BE2C (cell line): Measurements from ENCODE around the gene PCNT.

Source experiments
- DNase-seq: peaks from one replicate; pipeline ENCODE4 v3.0.0-alpha.2; 2020
- H3K27me3 ChIP-seq: fragments of 250-450 bp; sonication (Bioruptor Pico); 2 replicates; pipeline ENCODE4 v1.5.1; 2020; ENCODE audit warnings: mild to moderate bottlenecking
- H3K36me3 ChIP-seq: fragments of 250-450 bp; sonication (Bioruptor Pico); 2 replicates; pipeline ENCODE4 v1.5.1; 2020; ENCODE audit warnings: mild to moderate bottlenecking
- H3K4me1 ChIP-seq: fragments of 250-450 bp; sonication (Bioruptor Pico); 2 replicates; pipeline ENCODE4 v1.5.1; 2020
- H3K4me3 ChIP-seq: 2 replicates; pipeline ENCODE4 v1.5.1; 2011; ENCODE audit warnings: low read depth, low read length
- H3K9me3 ChIP-seq: fragments of 250-450 bp; sonication (Bioruptor Pico); 2 replicates; pipeline ENCODE4 v1.5.1; 2020
- CTCF ChIP-seq: IDR thresholded peaks from 2 replicates; pipeline ENCODE4 v1.5.1; 2012; ENCODE audit warnings: mild to moderate bottlenecking, low read depth, low read length

The PCNT gene

GRCh38 chr21:46376856-46377453 is 53.0 kb downstream of the PCNT start:
- no peak overlapping the region for H3K4me3 ChIP-seq
- DNase-seq = no peak
- H3K36me3 ChIP-seq = peaks cover 21% of the 10 kb centered on the region
- H3K27me3 ChIP-seq = no peaks in the 10 kb centered on the region
- no peaks in the 10 kb centered on the region for H3K9me3 ChIP-seq
- no peaks in the 10 kb centered on the region for H3K4me1 ChIP-seq
- TF ChIP-seq CTCF = no peak

- Histone ChIP-seq H3K36me3 (peaks cover 18% of the 10 kb centered on the region), H3K9me3 (no peaks in the 10 kb centered on the region), H3K27me3 (no peaks in the 10 kb centered on the region), H3K4me3 (no peak overlapping the region), H3K4me1 (no peaks in the 10 kb centered on the region)
- no peak for DNase-seq
- no peak for TF ChIP-seq CTCF
Observed at GRCh38 chr21:46377789-46378188, 53.8 kb downstream of the PCNT start.

- H3K4me1 ChIP-seq = no peaks in the 10 kb centered on the region
- no peak for DNase-seq
- no peaks in the 10 kb centered on the region for H3K9me3 ChIP-seq
- no peaks in the 10 kb centered on the region for H3K27me3 ChIP-seq
- TF ChIP-seq CTCF = no peak
- H3K4me3 ChIP-seq = no peak overlapping the region
- H3K36me3 ChIP-seq = peaks cover 18% of the 10 kb centered on the region
Observed at GRCh38 chr21:46379105-46379504, 55.1 kb downstream of the PCNT start.

- no peak for TF ChIP-seq CTCF
- no peak for DNase-seq
Observed at GRCh38 chr21:46379691-46380090, 55.7 kb downstream of the PCNT start.

GRCh38 chr21:46381541-46381940 is 57.6 kb downstream of the PCNT start:
- no peaks in the 10 kb centered on the region for H3K27me3 ChIP-seq
- H3K9me3 ChIP-seq = no peaks in the 10 kb centered on the region
- DNase-seq = no peak
- no peak overlapping the region for H3K4me3 ChIP-seq
- no peak for TF ChIP-seq CTCF
- H3K4me1 ChIP-seq = peaks cover 9% of the 10 kb centered on the region
- H3K36me3 ChIP-seq = peaks cover 35% of the 10 kb centered on the region

More at GRCh38 chr21:46379691-46380090, 55.7 kb downstream of the PCNT start:
- Histone ChIP-seq H3K36me3 (peaks cover 20% of the 10 kb centered on the region), H3K4me3 (no peak overlapping the region), H3K4me1 (no peaks in the 10 kb centered on the region), H3K9me3 (no peaks in the 10 kb centered on the region), H3K27me3 (no peaks in the 10 kb centered on the region)

GRCh38 chr21:46384556-46384955 is 60.6 kb downstream of the PCNT start:
- H3K4me1 ChIP-seq = peaks cover 12% of the 10 kb centered on the region
- H3K36me3 ChIP-seq = peaks cover 37% of the 10 kb centered on the region
- no peak overlapping the region for H3K4me3 ChIP-seq
- no peaks in the 10 kb centered on the region for H3K27me3 ChIP-seq
- TF ChIP-seq CTCF = no peak
- no peak for DNase-seq
- H3K9me3 ChIP-seq = no peaks in the 10 kb centered on the region
